GM23338 (cell line): Measurements from ENCODE around the gene PHF23.

Experiments
- CREB1 ChIP-seq: fragments of 250-450 bp; sonication (Bioruptor Pico); IDR thresholded peaks from 2 replicates; pipeline ENCODE4 v1.5.0; 2020; ENCODE audit warnings: low read depth, mild to moderate bottlenecking, moderate library complexity
- EZH2 ChIP-seq: fragments of 200-600 bp; sonication (generic); IDR thresholded peaks from one replicate; pipeline ENCODE4 v1.8.0; 2017; ENCODE audit warnings: antibody characterized with exemption, mild to moderate bottlenecking, low read depth; ENCODE audit not compliant: unreplicated experiment
- EZH2phosphoT487 ChIP-seq: fragments of 200-600 bp; sonication (generic); IDR thresholded peaks from one replicate; pipeline ENCODE4 v1.8.1; 2018; ENCODE audit warnings: antibody characterized with exemption; ENCODE audit not compliant: unreplicated experiment
- JUNB ChIP-seq: IDR thresholded peaks from one replicate; pipeline ENCODE4 v1.6.1; 2016; ENCODE audit warnings: antibody characterized with exemption; ENCODE audit not compliant: unreplicated experiment
- NANOG ChIP-seq: IDR thresholded peaks from 2 replicates; pipeline ENCODE4 v1.6.1; 2016; ENCODE audit warnings: antibody characterized with exemption, borderline replicate concordance
- POLR2AphosphoS5 ChIP-seq: IDR thresholded peaks from 2 replicates; pipeline ENCODE4 v1.6.1; 2016; ENCODE audit warnings: antibody characterized with exemption, low read depth
- STAT1 ChIP-seq: IDR thresholded peaks from one replicate; pipeline ENCODE4 v1.6.1; 2016; ENCODE audit warnings: antibody characterized with exemption; ENCODE audit not compliant: unreplicated experiment
- ZNF114 ChIP-seq: fragments of 250-450 bp; sonication (Bioruptor Pico); IDR thresholded peaks from 2 replicates; pipeline ENCODE4 v1.5.0; 2020; ENCODE audit warnings: mild to moderate bottlenecking, moderate library complexity
- ZNF331 ChIP-seq: fragments of 250-450 bp; sonication (Bioruptor Pico); IDR thresholded peaks from 2 replicates; pipeline ENCODE4 v1.5.0; 2020; ENCODE audit warnings: low read depth, mild to moderate bottlenecking, moderate library complexity
- ZNF462 ChIP-seq: fragments of 250-450 bp; sonication (Bioruptor Pico); IDR thresholded peaks from 2 replicates; pipeline ENCODE4 v1.5.0; 2020; ENCODE audit warnings: mild to moderate bottlenecking, moderate library complexity
- TF ChIP-seq, protein P1 (sequence below), 2 experiments: fragments of 200-600 bp in 1 of 2; sonication (generic) in 1 of 2; conservative IDR thresholded peaks; 2 replicates each; pipeline versions ENCODE4 v1.5.1 to v1.6.1; 2016 to 2017; ENCODE audit warnings: antibody characterized with exemption in 2 of 2, low read depth in 2 of 2, mild to moderate bottlenecking in 2 of 2, moderate library complexity in 1 of 2
- TF ChIP-seq, protein P2 (sequence below): IDR thresholded peaks from one replicate; pipeline ENCODE4 v1.6.1; 2018; ENCODE audit warnings: antibody characterized with exemption; ENCODE audit not compliant: unreplicated experiment
- TF ChIP-seq, protein P3 (sequence below): IDR thresholded peaks from 2 replicates; pipeline ENCODE4 v1.6.1; 2016; ENCODE audit warnings: antibody characterized with exemption

DNA sequence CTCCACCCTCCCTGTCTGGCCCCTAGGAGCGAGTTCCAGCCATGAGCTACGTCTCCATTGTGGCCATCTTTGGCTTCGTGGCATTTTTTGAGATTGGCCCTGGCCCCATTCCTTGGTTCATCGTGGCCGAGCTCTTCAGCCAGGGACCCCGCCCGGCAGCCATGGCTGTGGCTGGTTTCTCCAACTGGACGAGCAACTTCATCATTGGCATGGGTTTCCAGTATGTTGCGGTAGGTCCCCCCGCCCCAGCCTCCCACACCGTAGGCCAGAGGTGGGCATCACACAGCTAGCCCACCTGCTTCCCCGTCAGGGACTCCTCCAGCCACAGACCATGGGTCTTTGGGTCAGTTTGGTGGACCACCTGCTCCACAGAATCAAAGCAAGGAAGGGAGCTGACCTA lies 46.4 kb upstream of the PHF23 start:
- no peak for TF ChIP-seq CREB1 (CRISPR knock-in tag)
- TF ChIP-seq, protein P1, sequence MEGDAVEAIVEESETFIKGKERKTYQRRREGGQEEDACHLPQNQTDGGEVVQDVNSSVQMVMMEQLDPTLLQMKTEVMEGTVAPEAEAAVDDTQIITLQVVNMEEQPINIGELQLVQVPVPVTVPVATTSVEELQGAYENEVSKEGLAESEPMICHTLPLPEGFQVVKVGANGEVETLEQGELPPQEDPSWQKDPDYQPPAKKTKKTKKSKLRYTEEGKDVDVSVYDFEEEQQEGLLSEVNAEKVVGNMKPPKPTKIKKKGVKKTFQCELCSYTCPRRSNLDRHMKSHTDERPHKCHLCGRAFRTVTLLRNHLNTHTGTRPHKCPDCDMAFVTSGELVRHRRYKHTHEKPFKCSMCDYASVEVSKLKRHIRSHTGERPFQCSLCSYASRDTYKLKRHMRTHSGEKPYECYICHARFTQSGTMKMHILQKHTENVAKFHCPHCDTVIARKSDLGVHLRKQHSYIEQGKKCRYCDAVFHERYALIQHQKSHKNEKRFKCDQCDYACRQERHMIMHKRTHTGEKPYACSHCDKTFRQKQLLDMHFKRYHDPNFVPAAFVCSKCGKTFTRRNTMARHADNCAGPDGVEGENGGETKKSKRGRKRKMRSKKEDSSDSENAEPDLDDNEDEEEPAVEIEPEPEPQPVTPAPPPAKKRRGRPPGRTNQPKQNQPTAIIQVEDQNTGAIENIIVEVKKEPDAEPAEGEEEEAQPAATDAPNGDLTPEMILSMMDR (conservative IDR thresholded peaks at IDR 0.05; ENCODE audit: low read depth in 2 of 2): no peak
- TF ChIP-seq EZH2: no peak
- no peak for TF ChIP-seq POLR2AphosphoS5
- no peak for TF ChIP-seq NANOG
- TF ChIP-seq, protein P2, sequence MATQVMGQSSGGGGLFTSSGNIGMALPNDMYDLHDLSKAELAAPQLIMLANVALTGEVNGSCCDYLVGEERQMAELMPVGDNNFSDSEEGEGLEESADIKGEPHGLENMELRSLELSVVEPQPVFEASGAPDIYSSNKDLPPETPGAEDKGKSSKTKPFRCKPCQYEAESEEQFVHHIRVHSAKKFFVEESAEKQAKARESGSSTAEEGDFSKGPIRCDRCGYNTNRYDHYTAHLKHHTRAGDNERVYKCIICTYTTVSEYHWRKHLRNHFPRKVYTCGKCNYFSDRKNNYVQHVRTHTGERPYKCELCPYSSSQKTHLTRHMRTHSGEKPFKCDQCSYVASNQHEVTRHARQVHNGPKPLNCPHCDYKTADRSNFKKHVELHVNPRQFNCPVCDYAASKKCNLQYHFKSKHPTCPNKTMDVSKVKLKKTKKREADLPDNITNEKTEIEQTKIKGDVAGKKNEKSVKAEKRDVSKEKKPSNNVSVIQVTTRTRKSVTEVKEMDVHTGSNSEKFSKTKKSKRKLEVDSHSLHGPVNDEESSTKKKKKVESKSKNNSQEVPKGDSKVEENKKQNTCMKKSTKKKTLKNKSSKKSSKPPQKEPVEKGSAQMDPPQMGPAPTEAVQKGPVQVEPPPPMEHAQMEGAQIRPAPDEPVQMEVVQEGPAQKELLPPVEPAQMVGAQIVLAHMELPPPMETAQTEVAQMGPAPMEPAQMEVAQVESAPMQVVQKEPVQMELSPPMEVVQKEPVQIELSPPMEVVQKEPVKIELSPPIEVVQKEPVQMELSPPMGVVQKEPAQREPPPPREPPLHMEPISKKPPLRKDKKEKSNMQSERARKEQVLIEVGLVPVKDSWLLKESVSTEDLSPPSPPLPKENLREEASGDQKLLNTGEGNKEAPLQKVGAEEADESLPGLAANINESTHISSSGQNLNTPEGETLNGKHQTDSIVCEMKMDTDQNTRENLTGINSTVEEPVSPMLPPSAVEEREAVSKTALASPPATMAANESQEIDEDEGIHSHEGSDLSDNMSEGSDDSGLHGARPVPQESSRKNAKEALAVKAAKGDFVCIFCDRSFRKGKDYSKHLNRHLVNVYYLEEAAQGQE: no peak
- TF ChIP-seq EZH2phosphoT487: no peak
- no peak for TF ChIP-seq ZNF114 (CRISPR knock-in tag)
- no peak for TF ChIP-seq JUNB
- no peak for TF ChIP-seq STAT1
- TF ChIP-seq, protein P3, sequence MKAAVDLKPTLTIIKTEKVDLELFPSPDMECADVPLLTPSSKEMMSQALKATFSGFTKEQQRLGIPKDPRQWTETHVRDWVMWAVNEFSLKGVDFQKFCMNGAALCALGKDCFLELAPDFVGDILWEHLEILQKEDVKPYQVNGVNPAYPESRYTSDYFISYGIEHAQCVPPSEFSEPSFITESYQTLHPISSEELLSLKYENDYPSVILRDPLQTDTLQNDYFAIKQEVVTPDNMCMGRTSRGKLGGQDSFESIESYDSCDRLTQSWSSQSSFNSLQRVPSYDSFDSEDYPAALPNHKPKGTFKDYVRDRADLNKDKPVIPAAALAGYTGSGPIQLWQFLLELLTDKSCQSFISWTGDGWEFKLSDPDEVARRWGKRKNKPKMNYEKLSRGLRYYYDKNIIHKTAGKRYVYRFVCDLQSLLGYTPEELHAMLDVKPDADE: no peak
- no peak for TF ChIP-seq ZNF331
- TF ChIP-seq ZNF462: no peak
